A172 (cell line): ENCODE measurements around the gene STIM2. TPM values are rescaled to one million over a fixed set of nuclear protein-coding genes. Genes with fewer than 3 reads are reported as not detected.
A peak's percentile ranks its signal among the peaks of the same experiment; 100 is the strongest.
"Not testable (repeated sequence)": the region's sequence is repeated elsewhere in the genome, so short reads cannot be mapped to it uniquely, and the experiment has no call there.

ENCODE experiments used
- DNase-seq: peaks from one replicate; pipeline ENCODE4 v3.0.0-alpha.2; 2015; ENCODE audit warnings: low spot score
- total RNA-seq: library from RNA; depleted of rRNA; stranded (reverse); fragments of >200 nt; shearing (Covaris generic); gene quantifications from 2 replicates; pipeline ENCODE4 v1.2.3, GENCODE V29; 2014

The STIM2 gene
- total RNA-seq, 1 experiment from 2014 or later = 10.0 TPM

DNA sequence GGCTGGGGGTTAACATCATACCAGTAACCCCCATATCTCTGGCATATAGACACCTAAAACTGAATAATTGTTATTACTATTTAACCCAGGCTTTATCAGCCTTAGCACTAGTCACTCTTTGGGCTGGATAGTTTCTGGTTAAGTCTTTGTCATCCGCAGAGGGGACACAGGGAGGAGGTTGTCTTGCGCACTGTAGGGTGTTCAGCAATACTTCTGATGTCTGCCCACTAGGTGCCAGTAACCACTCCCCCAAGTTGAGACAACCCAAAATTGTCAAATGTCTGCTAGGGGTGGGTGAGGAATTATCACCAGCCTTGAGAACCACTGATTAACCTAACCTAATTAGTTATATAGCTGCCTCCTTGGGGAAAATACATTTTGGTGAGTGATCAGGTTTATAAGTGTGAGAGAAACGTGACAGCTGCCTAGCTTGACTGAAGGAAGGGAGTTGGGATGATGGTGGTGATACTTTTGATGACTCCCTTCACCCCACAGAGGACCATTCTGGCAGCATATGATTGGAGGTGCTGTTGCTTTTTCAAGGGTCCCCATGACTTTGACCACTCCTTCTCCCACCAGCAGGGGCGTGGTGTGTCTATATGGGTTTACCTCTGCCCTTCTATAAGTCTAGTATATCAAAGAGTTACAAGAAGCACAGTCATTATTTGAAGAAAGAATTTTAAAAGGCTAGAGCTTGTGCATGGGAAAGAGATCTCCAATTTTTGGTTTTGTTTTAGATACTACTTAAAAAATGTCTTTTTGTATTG lies 140.9 kb downstream of the STIM2 start:
- DNase-seq = no peak

DNA sequence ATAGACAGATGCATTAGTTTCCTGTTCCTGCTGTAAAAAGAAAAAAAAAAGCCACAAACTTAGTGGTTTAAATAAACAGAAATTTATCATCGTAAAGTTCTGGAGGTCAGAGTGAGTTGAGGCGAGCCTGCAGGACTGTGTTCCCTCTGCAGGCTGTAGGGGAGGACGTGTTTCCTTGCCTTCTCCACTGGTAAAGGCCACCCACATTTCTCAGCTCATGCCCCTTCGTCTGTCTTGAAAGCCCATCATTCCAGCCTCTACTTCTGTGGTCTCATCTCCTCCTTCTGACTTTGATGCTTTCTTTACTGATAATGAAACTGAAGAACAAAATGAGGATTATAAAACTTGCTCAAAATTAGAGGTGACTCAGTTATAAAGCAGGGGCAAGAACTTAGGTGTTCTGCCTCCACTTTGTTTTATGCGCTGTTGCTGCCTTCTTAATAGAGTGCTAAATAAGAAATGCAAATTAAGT lies 143.0 kb downstream of the STIM2 start:
- DNase-seq = no peak

DNA sequence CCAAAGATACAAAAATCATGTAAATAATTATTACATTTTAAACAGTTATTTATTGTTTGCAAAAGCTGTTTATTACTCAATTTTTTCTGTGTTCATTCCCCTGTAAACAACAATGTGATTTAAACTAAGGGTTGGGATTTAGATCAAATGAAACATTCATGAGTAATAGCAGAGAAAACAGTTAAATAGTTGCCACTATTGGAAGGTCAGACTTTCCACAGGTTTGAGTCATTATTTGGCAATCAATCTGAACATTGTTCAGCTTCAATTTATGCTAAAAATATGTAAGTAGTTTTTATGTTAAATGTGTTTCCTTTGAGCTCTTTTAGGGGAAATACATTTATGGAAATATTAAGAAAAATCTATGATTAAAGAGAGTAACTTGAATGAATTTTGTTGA lies 144.9 kb downstream of the STIM2 start:
- DNase-seq = peak; percentile 5

DNA sequence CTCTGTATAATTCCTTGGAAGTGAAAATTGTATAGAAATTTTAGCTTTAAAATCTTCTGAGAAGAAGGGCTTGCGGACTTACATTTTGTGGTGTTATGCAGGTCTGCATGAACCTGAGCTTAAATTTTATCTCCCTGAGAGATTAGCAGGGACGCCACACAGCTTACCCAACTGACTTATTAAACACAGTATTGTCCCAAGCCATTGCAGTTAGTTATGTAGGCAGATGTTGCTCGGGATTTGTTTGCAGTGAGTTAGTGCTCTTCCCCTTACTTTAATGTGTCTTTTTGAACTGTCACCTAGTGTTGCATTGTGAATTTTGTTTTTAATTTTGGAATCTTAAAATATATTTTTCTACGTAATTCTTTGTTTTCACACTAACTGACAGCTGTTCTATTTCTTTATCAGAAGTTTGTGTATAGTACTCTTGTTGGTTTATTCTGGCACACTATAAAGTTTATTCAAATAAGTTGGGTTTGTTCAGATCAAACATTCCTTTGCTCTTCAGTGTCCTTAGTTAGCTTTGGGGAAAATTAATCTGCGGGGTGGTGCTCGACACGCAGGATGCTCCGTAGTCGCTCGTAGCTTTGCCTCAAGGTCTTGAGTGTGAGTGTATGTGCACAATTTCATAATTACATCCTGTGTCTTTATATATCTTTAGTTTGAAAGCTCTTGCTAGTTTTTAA lies 145.4 kb downstream of the STIM2 start:
- DNase-seq = no peak

DNA sequence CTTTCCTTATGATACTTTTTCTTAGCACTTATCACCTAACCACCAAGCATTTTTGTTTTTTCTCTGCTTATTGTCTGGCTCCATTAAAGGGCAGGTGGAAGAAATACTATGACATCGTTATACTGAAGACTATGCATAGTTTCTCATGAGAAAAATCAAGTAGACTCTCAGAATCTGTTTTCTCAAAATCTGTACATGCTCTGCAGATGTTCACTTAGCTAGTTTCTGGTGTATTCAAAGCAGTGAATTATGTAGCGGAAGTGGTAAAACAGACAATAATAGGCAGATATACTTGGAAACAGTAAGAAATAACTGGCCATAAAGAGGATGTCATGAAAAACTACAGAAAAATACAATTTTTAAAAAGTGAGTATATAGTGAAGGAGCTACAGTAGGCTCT lies 146.0 kb downstream of the STIM2 start:
- no peak for DNase-seq

DNA sequence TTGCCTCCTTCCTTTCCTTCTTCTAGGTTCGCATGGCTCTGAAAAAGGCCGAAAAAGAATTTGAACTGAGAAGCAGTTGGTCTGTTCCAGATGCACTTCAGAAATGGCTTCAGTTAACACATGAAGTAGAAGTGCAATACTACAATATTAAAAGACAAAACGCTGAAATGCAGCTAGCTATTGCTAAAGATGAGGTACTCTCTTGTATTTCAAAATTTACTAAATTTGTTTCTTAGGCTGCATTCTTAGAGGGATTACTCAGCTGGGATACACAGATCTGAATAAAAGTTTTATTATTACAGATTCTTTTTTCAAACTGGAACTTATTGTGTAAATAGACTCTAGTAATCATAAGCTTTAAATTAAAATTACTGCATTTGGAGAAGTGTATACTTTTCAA lies 146.9 kb downstream of the STIM2 start:
- no peak for DNase-seq

DNA sequence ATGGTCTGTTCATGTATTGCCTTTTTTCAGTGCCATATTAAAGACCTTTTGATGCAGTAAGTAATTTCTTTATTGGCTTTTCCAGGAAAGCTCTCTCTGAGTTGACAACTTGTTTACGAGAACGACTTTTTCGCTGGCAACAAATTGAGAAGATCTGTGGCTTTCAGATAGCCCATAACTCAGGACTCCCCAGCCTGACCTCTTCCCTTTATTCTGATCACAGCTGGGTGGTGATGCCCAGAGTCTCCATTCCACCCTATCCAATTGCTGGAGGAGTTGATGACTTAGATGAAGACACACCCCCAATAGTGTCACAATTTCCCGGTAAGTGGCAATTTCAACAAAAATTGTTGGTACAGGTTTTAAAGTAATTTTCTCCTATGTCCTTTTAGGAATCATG lies 148.0 kb downstream of the STIM2 start:
- no peak for DNase-seq

DNA sequence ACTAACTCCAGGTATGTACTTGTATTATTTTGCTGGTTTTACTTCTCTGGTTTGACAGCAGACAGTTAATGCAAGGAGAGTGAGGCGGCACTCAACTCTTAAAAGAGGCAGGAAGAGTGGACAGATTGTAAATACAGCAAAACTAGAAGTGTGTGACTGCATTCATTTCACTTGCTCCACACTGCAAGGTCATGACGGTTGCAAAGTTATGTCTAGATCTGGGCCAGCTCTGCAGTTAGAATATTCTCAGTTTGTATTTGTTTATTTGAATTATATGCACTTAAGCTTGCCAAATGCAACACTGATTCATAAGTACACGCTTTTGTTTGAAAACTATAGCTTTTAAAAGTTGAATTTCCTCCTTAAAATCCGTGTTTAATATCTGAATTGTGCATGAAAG lies 148.9 kb downstream of the STIM2 start:
- no peak for DNase-seq

DNA sequence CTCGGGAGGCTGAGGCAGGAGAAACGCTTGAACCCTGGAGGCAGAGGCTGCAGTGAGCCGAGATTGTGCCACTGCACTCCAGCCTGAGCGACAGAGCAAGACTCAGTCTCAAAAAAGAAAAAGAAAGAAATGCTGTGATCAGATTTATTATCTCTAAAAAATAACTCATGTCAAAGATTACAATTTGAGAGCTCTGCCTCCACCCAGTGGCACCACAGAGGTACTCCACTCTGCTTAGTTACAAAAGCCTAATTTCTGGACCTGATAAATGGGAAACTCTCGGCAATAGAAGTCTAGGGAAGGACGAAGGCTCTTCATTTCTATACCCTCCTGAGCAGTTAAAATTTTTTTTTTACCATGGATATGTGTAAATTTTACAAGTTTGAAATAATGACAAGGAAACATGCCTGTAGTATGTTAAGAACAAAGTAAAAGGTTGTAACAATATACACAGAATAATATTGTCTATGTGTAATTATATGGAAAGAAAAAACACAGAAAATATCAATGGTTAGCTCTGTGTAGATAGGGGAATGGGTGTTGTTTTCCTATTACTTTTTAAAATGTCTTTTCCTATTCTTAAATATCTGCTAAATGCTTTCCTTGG lies 149.8 kb downstream of the STIM2 start:
- DNase-seq = peak; percentile 46

DNA sequence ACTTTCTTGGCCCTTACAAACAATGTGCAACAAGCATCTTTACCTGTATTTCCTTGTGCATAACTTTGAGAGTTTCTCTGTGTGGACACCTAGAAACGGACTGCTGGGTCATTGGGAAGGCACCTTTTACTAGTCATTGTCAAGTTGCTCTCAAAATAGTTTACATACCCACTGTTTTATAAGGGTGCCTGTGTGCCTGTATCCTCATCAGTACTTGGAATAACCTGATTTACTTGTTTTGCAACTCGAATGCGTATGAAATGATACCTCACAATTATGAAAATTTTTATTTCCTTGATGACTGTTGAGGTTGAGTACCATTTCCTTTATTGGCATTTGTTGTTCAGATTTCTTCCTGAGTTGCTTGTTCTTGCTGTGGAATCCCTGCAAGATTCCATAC lies 150.8 kb downstream of the STIM2 start:
- DNase-seq = no peak

DNA sequence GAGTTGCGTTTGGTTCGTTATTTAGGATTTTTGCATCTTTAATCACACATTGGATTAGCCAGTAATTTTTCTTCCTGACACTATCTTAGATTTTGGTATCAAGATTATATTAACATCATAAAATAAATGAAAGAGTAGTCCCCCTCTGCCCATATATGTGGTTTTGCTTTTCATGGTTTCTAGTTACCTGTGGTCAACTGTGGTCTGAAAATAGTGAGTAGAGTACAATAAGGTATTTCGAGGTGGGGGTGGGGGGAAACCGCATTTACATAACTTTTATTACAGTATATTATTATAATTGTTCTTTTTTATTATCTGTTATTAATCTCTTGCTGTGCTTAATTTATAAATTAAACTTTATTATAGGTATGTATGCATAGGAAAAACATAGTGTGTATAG lies 152.4 kb downstream of the STIM2 start:
- DNase-seq = no peak

DNA sequence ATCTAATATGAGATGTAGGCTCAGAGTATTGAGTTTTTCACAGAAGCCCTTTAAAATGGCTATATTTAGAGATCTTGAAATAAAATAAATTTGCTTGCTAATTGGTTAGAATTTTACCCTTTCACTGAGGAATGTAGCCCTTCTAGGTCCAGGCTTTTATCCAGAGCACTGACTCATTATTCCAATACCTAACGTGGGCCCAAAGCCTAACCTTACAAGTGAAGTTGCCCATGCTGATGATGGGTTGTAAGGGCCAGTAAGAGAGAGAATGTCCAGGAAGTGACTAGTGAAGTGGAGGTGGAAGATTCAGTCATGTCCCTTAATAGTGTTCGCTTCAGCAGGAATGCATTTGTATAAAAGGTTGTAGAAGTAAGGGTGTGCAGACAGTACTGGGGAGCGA lies 155.9 kb downstream of the STIM2 start:
- DNase-seq = no peak

DNA sequence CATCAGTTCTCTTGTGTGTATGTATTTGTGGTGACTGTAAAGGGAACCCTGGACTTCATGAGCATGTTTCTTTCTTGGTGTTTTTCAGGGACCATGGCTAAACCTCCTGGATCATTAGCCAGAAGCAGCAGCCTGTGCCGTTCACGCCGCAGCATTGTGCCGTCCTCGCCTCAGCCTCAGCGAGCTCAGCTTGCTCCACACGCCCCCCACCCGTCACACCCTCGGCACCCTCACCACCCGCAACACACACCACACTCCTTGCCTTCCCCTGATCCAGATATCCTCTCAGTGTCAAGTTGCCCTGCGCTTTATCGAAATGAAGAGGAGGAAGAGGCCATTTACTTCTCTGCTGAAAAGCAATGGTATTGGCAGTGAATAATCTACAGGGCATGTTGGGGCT lies 157.0 kb downstream of the STIM2 start:
- DNase-seq = no peak

DNA sequence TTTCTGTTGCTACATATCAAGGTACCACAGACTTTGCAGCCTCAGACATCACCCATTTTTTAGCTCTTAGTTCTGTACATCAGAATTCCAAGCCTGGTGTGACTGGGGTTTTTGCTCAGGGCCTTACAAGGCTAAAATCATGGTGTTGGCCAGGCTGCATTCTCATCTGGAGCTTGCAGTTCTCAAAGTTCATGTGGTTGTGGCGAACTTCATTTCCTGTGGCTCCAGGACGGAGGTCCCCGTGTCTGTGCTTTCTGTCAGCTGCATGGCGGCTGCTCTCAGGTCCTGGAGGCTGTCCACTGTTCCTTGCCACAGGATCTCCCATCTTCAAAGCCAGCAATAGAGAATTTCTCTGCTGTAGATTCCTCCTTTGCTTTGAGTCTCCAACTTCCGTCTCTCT lies 157.4 kb downstream of the STIM2 start:
- DNase-seq = no peak

DNA sequence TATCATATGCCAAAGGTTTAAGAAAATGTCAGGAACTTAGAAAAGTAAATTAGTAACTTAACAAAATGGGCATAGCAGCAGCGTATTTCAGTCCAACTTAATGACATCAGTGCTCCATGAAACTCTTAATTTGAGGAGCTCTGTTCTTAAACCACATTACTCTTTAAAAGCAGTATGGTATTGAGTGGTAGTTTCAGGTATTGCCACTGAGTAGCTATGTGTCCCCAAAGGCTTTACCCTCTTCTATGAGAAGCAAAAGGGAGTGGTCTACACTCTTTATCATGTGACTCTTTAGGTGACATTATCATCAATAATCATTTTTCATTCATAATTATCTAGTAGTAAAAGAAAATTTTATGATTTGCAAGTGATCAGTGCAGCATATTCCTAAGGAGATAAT lies 158.3 kb downstream of the STIM2 start:
- DNase-seq = no peak

DNA sequence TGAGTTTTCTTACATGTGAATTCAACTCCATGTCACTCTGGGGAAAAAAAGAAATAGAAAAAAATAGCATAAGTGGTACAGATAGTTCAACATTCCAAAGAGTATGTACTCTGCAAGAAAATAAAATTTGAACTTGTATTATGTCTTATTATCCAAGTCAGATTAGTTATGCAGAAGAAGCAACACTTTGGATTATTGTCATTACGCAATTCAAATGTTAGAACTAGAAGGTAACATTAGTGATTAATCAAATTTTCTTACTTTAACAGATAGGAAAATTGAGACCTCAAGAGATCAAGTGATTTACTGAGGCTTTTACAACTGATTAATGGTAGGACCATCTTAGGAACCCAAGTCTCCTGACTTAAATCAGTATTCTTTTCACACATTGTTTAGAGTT lies 159.1 kb downstream of the STIM2 start:
- no peak for DNase-seq

DNA sequence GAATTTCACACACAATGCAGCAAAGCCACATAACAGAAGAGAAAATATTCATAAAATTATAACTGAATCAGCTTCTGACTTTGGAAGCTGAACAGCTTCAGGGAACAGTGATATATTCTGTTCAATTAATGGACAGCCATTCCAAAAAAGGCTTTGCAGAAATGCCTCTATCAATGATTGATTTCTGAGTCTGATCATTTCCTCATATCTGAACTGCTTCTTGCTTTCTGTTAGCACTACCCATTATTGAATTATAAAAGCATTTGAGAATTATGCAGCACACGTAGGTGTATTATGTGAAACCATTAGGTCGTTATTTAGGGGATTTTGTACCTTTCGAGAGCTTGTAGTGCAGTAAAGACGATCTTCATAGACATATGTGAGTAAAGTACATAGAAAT lies 159.6 kb downstream of the STIM2 start:
- DNase-seq = no peak

DNA sequence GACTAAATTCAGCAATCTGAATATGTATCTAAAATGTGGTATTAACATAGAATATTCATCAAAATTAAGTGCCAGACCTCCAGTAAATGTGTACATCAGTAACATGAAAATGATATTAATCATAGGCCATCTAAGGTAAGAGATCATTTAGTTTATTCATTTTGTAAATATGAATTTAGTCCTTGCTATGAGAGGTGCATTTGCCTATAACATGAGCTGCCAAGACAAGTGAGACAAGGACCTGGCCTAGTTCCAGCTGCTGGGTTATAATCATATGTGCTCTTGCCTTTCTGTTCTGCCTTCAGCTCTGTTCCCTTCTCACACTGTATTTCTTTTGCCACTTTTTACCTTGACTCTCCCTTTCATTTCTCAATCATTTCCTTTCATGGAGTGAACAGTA lies 160.0 kb downstream of the STIM2 start:
- DNase-seq = no peak

DNA sequence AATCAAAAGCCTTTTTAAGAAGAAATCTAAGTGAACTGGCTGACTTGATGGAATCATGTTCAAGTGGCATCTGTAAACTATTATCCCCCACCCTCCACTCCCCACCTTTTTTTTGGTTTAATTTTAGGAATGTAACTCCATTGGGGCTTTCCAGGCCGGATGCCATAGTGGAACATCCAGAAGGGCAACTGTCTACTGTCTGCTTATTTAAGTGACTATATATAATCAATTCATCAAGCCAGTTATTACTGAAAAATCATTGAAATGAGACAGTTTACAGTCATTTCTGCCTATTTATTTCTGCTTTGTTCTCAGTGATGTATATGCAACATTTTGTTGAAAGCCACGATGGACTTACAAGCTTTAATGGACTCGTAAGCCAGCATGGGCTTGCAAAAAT lies 162.3 kb downstream of the STIM2 start:
- no peak for DNase-seq

DNA sequence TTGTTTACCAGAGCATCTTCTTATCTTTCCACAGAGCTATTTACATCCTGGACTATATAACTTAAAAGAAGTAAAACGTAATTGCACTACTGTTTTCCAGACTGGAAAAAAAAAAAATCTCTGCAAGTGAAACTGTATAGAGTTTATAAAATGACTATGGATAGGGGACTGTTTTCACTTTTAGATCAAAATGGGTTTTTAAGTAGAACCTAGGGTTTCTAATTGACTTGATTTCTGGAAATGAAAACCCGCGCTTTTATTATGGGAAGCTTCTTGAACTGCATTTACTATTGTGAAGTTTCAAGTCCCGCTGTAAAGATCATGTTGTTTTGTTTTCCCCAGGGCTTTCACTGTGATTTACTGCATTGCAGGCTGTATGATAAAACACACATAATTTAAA lies 162.7 kb downstream of the STIM2 start:
- no peak for DNase-seq

DNA sequence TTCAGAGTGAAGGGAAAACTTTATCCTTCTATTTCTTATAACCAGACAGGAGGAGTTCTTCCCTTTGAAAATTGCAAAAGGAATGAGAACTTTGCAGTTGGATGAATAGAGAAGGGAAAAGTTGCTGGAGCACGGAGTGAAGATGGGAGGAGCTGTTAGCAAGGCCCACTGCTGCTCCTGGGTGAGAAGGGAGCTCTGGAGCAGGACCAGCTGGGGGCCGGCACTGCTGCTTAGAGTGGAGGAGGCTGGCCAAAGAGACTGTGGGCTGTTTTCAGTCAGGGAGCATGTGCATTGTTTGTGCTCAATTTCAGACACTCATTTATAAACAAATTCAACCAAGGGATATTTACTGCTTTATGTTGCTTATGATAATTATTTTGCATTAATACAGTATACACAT lies 164.2 kb downstream of the STIM2 start:
- DNase-seq = no peak

DNA sequence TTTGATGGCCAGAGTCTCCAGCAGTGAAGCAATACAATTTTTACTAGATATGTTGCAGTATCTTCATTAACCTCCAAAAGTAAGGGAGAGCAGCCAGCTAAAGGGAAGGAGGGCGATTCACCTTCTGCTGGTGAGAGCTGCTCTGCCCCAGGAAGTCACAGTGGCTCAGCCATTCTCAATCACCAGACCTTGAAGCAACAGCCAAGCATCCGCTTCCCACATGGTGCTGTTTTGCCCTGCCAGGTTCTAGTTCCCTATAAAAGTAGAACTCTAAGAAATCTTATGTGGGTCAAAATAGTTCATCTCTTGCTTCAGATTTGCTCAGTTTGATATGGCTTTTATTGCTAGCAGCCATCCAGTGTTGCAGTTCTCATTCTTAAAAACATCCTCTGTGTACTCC lies 166.8 kb downstream of the STIM2 start:
- no peak for DNase-seq

DNA sequence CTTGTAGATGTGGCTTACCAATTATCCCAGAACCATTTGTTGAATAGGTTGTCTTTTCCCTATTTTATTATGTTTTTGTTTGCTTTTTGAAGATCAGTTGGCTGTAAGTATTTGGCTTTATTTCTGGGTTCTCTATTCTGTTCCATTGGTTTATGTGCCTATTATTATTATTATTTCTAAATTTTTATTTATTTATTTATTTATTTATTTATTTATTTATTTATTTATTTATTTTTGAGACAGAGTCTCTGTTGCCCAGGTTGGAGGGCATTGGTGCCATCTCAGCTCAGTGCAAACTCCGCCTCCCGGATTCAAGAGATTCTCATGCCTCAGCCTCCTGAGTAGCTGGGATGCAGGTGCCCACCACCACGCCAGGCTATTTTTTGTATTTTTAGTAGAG lies 174.5 kb downstream of the STIM2 start:
- DNase-seq = not testable (repeated sequence)
